Measurements from ENCODE around the gene PKNOX2. TPM values are rescaled to one million over a fixed set of nuclear protein-coding genes. Genes with fewer than 3 reads are reported as not detected.

PKNOX2 gene
- total RNA-seq, 1 experiment from 2014 or later, result 3.7 TPM

DNA sequence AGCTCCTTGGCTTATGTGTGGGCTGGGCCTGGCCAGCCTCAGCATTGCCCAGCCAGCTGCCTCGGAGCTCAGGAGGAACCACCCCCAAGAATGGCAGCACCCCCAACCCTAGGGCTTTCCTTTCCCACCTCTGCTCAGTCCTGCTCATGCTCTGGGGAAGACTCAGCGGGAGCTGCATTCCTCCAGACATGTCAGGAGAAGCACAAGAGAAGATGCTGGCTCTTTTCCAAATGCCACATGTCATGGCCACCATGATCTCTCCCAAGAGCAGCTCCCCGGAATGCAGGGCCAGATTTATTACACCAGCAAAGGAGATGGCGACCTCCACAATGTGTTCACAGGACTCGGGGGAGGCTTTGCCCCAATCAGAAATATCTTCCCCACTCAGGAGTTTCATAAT, 143.7 kb downstream of the PKNOX2 start:
- CTCF ChIA-PET, result interaction anchor here (0.8 to 1.3 kb wide), 6 partner anchors 20 to 121 kb away, joined by 3 to 4 read pairs (median 3); no protein-coding TSS in a partner anchor
- DNase-seq (ENCODE audit: low spot score) (no peak), ATAC-seq (no peak)
- Mint-ChIP-seq H3K9me3 (peaks cover 10% of the 10 kb centered on the region; the same call in 1 of the 2 replicates), H3K4me1 (peaks cover 32% of the 10 kb centered on the region), H3K36me3 (no peaks in the 10 kb centered on the region), H3K27ac (no peak overlapping the region), H3K27me3 (ENCODE audit: low read depth) (no peaks in the 10 kb centered on the region; the same call in none of the 2 replicates), H3K4me3 (no peak overlapping the region)
- POLR2A ChIA-PET, result interaction anchor here (1.2 kb wide), 1 partner anchor 26 kb away, joined by 5 read pairs; no protein-coding TSS in a partner anchor
- TF ChIP-seq NR2C2 (CRISPR knock-in tag; IDR thresholded peaks at IDR 0.05) (no peak), SOX15 (CRISPR knock-in tag; IDR thresholded peaks at IDR 0.05) (no peak), ZNF671 (CRISPR knock-in tag; IDR thresholded peaks at IDR 0.05) (no peak), ZNF232 (CRISPR knock-in tag; IDR thresholded peaks at IDR 0.05) (no peak), CTCF (IDR thresholded peaks at IDR 0.05) (no peak), JUN (CRISPR knock-in tag; IDR thresholded peaks at IDR 0.05) (no peak), ZNF396 (CRISPR knock-in tag; IDR thresholded peaks at IDR 0.05; ENCODE audit: borderline replicate concordance) (no peak), KAT7 (CRISPR knock-in tag; IDR thresholded peaks at IDR 0.05; ENCODE audit: borderline replicate concordance) (no peak), TP53 (CRISPR knock-in tag; IDR thresholded peaks at IDR 0.05) (no peak), FOXP4 (CRISPR knock-in tag; IDR thresholded peaks at IDR 0.05) (no peak), AFF4 (CRISPR knock-in tag; IDR thresholded peaks at IDR 0.05; ENCODE audit: borderline replicate concordance) (no peak), MLX (CRISPR knock-in tag; IDR thresholded peaks at IDR 0.05) (no peak), HMGA2 (CRISPR knock-in tag; IDR thresholded peaks at IDR 0.05) (no peak), NFE2L1 (CRISPR knock-in tag; IDR thresholded peaks at IDR 0.05) (no peak), CDX4 (CRISPR knock-in tag; IDR thresholded peaks at IDR 0.05; ENCODE audit: borderline replicate concordance) (no peak), TCF7 (CRISPR knock-in tag; IDR thresholded peaks at IDR 0.05; ENCODE audit: low read depth) (no peak)
- TF ChIP-seq, protein P1, sequence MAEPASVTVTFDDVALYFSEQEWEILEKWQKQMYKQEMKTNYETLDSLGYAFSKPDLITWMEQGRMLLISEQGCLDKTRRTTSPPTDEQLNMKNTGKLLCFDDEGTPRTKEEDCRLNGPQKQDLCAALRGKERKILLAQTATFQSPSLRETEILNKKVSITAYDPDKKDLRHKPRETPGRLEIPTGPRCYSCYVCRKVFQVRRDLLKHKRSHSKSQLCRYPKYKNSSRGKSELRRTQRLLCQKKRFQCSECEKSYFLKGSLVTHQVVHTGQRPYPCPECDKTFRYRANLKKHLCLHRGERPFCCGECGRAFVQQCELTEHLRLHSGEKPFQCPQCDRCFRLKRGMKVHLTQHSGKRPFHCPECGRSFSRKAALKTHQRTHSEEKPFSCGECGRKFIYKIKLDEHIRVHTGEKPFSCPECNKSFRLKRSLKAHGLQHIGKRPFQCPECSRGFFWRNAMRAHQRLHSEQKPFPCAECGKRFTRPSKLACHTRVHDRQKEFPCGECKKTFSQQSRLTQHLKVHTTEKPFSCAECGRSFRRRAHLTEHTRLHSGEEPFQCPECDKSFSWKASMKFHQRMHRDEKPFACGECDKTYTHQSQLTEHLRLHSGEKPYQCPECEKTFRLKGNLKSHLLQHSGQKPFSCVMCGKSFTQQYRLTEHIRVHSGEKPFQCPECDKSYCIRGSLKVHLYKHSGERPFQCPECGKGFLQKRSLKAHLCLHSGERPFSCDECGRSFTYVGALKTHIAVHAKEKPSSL (CRISPR knock-in tag; conservative IDR thresholded peaks at IDR 0.05), result no peak
- TF ChIP-seq, protein P2, sequence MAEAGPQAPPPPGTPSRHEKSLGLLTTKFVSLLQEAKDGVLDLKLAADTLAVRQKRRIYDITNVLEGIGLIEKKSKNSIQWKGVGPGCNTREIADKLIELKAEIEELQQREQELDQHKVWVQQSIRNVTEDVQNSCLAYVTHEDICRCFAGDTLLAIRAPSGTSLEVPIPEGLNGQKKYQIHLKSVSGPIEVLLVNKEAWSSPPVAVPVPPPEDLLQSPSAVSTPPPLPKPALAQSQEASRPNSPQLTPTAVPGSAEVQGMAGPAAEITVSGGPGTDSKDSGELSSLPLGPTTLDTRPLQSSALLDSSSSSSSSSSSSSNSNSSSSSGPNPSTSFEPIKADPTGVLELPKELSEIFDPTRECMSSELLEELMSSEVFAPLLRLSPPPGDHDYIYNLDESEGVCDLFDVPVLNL (CRISPR knock-in tag; IDR thresholded peaks at IDR 0.05; ENCODE audit: borderline replicate concordance, low read depth), result no peak

Data from WTC11 (cell line).